Measurements from ENCODE around the gene AHCYL2. TPM values are rescaled to one million over a fixed set of nuclear protein-coding genes. Genes with fewer than 3 reads are reported as not detected.

The AHCYL2 gene
- total and polyA plus RNA-seq, 2 of the 8 experiments (the other 6 are each of a cell fraction or from before 2014, with no cell fraction given): 20.7 to 25.4 TPM

- no peak for TF ChIP-seq SP4 (IDR thresholded peaks at IDR 0.05; ENCODE audit: low read length)
Measured at GRCh38 chr7:129193892-129194291, 30.9 kb upstream of the AHCYL2 start (continued).
